IMR-90 (cell line): ENCODE data around the gene DTL. TPM values are rescaled to one million over a fixed set of nuclear protein-coding genes. Genes with fewer than 3 reads are reported as not detected.
A peak's percentile ranks its signal among the peaks of the same experiment; 100 is the strongest.

Experiments used
- ATAC-seq: fragments of 200-7000 bp; cut with Tn5 transposase; 2 replicates; pipeline ENCODE4 v1.9.1; 2020; ENCODE audit warnings: low read depth, mild to moderate bottlenecking, moderate library complexity
- BruUV-seq: library from RNA; stranded (reverse); fragments of 400-500 nt; replicated peaks from 2 replicates; lab custom pipeline; 2021; lab: Mats Ljungman, UMichigan
- CTCF ChIA-PET: fragments of 300-600 bp; formaldehyde crosslinking; extraction: SDS; loops from one replicate; lab custom pipeline; 2021; ENCODE audit warnings: antibody characterized with exemption; lab: Yijun Ruan, JAX
- POLR2A ChIA-PET: fragments of 300-600 bp; sonication (Branson Sonifier 250); formaldehyde crosslinking; loops from one replicate; lab custom pipeline; 2022; ENCODE audit warnings: antibody characterized with exemption; ENCODE audit not compliant: unreplicated experiment; lab: Charles Lee
- DNase-seq: peaks from one replicate; pipeline ENCODE4 v3.0.0; 2013
- H2AFZ ChIP-seq: replicated peaks from 2 replicates; pipeline ENCODE3; 2013; ENCODE audit warnings: low read length, mild to moderate bottlenecking; ENCODE audit not compliant: poor library complexity
- H2AK5ac ChIP-seq: 2 replicates; pipeline ENCODE4 v1.6.1; 2013; ENCODE audit warnings: low read depth, low read length, inconsistent platforms
- H2AK9ac ChIP-seq: replicated peaks from 2 replicates; pipeline ENCODE3; 2013; ENCODE audit warnings: mild to moderate bottlenecking, low read depth, low read length, moderate library complexity; ENCODE audit not compliant: poor library complexity
- H2BK120ac ChIP-seq: 2 replicates; pipeline ENCODE4 v1.6.1; 2013; ENCODE audit warnings: low read depth, low read length, inconsistent platforms
- H2BK15ac ChIP-seq: 3 replicates; pipeline ENCODE4 v1.6.1; 2013; ENCODE audit warnings: low read depth, low read length, inconsistent platforms
- H2BK20ac ChIP-seq: 2 replicates; pipeline ENCODE4 v1.6.1; 2013; ENCODE audit warnings: low read depth, mild to moderate bottlenecking, inconsistent platforms, low read length, moderate library complexity
- H2BK5ac ChIP-seq: 2 replicates; pipeline ENCODE4 v1.6.1; 2013; ENCODE audit warnings: mild to moderate bottlenecking, low read depth, low read length, inconsistent platforms; ENCODE audit not compliant: poor library complexity, severe bottlenecking
- H3K14ac ChIP-seq: replicated peaks from 2 replicates; pipeline ENCODE4 v1.6.1; 2013; ENCODE audit warnings: low read depth, low read length, inconsistent platforms
- H3K18ac ChIP-seq: 2 replicates; pipeline ENCODE4 v1.6.1; 2013; ENCODE audit warnings: low read depth, low read length, control low read depth
- H3K23ac ChIP-seq: 2 replicates; pipeline ENCODE4 v1.6.1; 2013; ENCODE audit warnings: low read depth, low read length, inconsistent platforms
- H3K27ac ChIP-seq: 2 replicates; pipeline ENCODE4 v1.5.1; 2013; ENCODE audit warnings: mild to moderate bottlenecking, control low read depth, low read length; ENCODE audit not compliant: insufficient read depth
- H3K27me3 ChIP-seq: 2 replicates; pipeline ENCODE4 v1.6.1; 2013; ENCODE audit warnings: low read length; ENCODE audit not compliant: control insufficient read depth, insufficient read depth
- H3K36me3 ChIP-seq: 2 replicates; pipeline ENCODE4 v1.6.1; 2013; ENCODE audit warnings: low read length, mixed read lengths; ENCODE audit not compliant: control insufficient read depth, insufficient read depth
- H3K4ac ChIP-seq: 2 replicates; pipeline ENCODE4 v1.6.1; 2013; ENCODE audit warnings: low read depth, low read length, inconsistent platforms
- H3K4me1 ChIP-seq: 2 replicates; pipeline ENCODE4 v1.6.1; 2013; ENCODE audit warnings: low read length, mixed read lengths; ENCODE audit not compliant: control insufficient read depth, insufficient read depth
- H3K4me2 ChIP-seq: 2 replicates; pipeline ENCODE4 v1.6.1; 2013; ENCODE audit warnings: low read depth, mild to moderate bottlenecking, control low read depth, low read length, moderate library complexity
- H3K4me3 ChIP-seq: 2 replicates; pipeline ENCODE4 v1.5.1; 2013; ENCODE audit warnings: low read depth, mild to moderate bottlenecking, control low read depth, low read length, moderate library complexity; ENCODE audit not compliant: insufficient read depth
- H3K56ac ChIP-seq: 2 replicates; pipeline ENCODE4 v1.6.1; 2013; ENCODE audit warnings: low read length, inconsistent platforms; ENCODE audit not compliant: insufficient read depth; ENCODE audit errors: extremely low read depth
- H3K79me1 ChIP-seq, 2 experiments: 2 replicates each; pipeline ENCODE4 v1.6.1; 2013; ENCODE audit warnings: low read length in 2 of 2, inconsistent platforms in 1 of 2, low read depth in 1 of 2
- H3K9ac ChIP-seq: 2 replicates; pipeline ENCODE4 v1.6.1; 2013; ENCODE audit warnings: low read depth, low read length, control low read depth
- H3K9me1 ChIP-seq: 2 replicates; pipeline ENCODE4 v1.6.1; 2013; ENCODE audit warnings: low read length, inconsistent platforms; ENCODE audit not compliant: insufficient read depth
- H3K9me3 ChIP-seq: 2 replicates; pipeline ENCODE4 v1.6.1; 2013; ENCODE audit warnings: low read length; ENCODE audit not compliant: control insufficient read depth, insufficient read depth
- H4K20me1 ChIP-seq: 2 replicates; pipeline ENCODE4 v1.6.1; 2013; ENCODE audit warnings: low read length, inconsistent platforms; ENCODE audit not compliant: insufficient read depth
- H4K5ac ChIP-seq: 2 replicates; pipeline ENCODE4 v1.6.1; 2013; ENCODE audit warnings: mild to moderate bottlenecking, low read depth, low read length, control low read depth
- H4K8ac ChIP-seq, 2 experiments: 2 replicates each; pipeline ENCODE4 v1.6.1; 2013; ENCODE audit warnings: low read depth in 2 of 2, low read length in 2 of 2, control low read depth in 1 of 2, inconsistent platforms in 1 of 2
- H4K91ac ChIP-seq: 2 replicates; pipeline ENCODE4 v1.6.1; 2013; ENCODE audit warnings: low read depth, low read length, inconsistent platforms; ENCODE audit not compliant: insufficient read depth
- CHD1 ChIP-seq: IDR thresholded peaks from 2 replicates; pipeline ENCODE4 v1.6.1; 2012; ENCODE audit warnings: low read depth, low read length, improper control_type of control experiment
- CTCF ChIP-seq: conservative IDR thresholded peaks from 2 replicates; pipeline ENCODE4 v1.5.1; 2012; ENCODE audit warnings: mild to moderate bottlenecking, low read depth, low read length, improper control_type of control experiment
- MXI1 ChIP-seq: IDR thresholded peaks from 2 replicates; pipeline ENCODE4 v1.6.1; 2012; ENCODE audit warnings: low read depth, mild to moderate bottlenecking, low read length, moderate library complexity, borderline replicate concordance
- NFE2L2 ChIP-seq: fragments of 150-350 bp; IDR thresholded peaks from 2 replicates; pipeline ENCODE4 v1.6.1; 2016; ENCODE audit warnings: low read depth, mild to moderate bottlenecking, low read length
- RAD21 ChIP-seq: IDR thresholded peaks from 2 replicates; pipeline ENCODE4 v1.6.1; 2012; ENCODE audit warnings: low read length, improper control_type of control experiment
- RFX5 ChIP-seq: IDR thresholded peaks from 2 replicates; pipeline ENCODE4 v1.8.0; 2012; ENCODE audit warnings: low read depth, mild to moderate bottlenecking, low read length, moderate library complexity
- SMC3 ChIP-seq: fragments of 150-350 bp; IDR thresholded peaks from 2 replicates; pipeline ENCODE4 v1.6.1; 2016; ENCODE audit warnings: low read depth, mild to moderate bottlenecking, antibody characterized with exemption, low read length, moderate library complexity
- WGBS, 2 experiments: methylation state at CpG; one replicate each; pipeline versions ENCODE4 v1.1.5 to v1.1.7; 2013; ENCODE audit warnings: missing lambda C conversion rate in 2 of 2; ENCODE audit not compliant: insufficient read length in 1 of 2; ENCODE audit errors: extremely low coverage in 2 of 2; 5-methylcytosine and 5-hydroxymethylcytosine counted together
- dilution Hi-C: fragments of 300-500 bp; cut with HindIII; formaldehyde crosslinking; loops from one replicate; pipeline ENCODE4 v1.14.3; 2018; ENCODE audit warnings: low sequenced_read_pairs; ENCODE audit not compliant: unreplicated experiment
- in situ Hi-C: fragments of 300-500 bp; cut with MboI; formaldehyde crosslinking; loops from 3 replicates; pipeline ENCODE4 v1.14.3; 2019; ENCODE audit warnings: low sequenced_read_pairs, inconsistent platforms, mixed read lengths
- intact Hi-C: fragments of 100-400 bp; cut with micrococcal nuclease; formaldehyde crosslinking; loops from 2 replicates; pipeline ENCODE4 v1.10.0; 2022
- polyA plus RNA-seq, 3 experiments: library from polyadenylated mRNA; depleted of rRNA; stranded (reverse); fragments of >200 nt; gene quantifications; 2 replicates each; pipeline ENCODE4 v1.2.3, GENCODE V29; 2012; ENCODE audit warnings: low replicate concordance in 1 of 3
- total RNA-seq: library from RNA; depleted of rRNA; stranded (reverse); fragments of >200 nt; gene quantifications from 2 replicates; pipeline ENCODE4 v1.2.3, GENCODE V29; 2012

The DTL gene
- total and polyA plus RNA-seq, 2 of the 4 experiments (the other 2 are of a cell fraction): 11.8 to 19.9 TPM

- in situ Hi-C loops: loop anchor here (5.0 kb wide), 2 partner anchors 219 to 294 kb away; no protein-coding TSS in a partner anchor
- Histone ChIP-seq H4K91ac (no peak overlapping the region), H2AK9ac (no peak overlapping the region), H3K79me1 (no peaks in the 10 kb centered on the region; a peak in 1 of 4 replicates), H3K9me3 (no peaks in the 10 kb centered on the region), H4K5ac (no peak overlapping the region), H3K56ac (no peak overlapping the region), H2BK5ac (no peak overlapping the region), H3K4me2 (no peak overlapping the region), H3K4ac (no peak overlapping the region), H3K23ac (no peak overlapping the region), H2BK20ac (no peak overlapping the region), H3K27me3 (no peaks in the 10 kb centered on the region), H2BK15ac (no peak overlapping the region), H4K20me1 (no peaks in the 10 kb centered on the region), H3K9ac (no peak overlapping the region), H2AK5ac (no peak overlapping the region), H2AFZ (no peak overlapping the region), H3K18ac (no peak overlapping the region), H3K14ac (no peak overlapping the region), H2BK120ac (no peak overlapping the region), H3K4me3 (no peak overlapping the region), H3K27ac (no peak overlapping the region), H3K36me3 (no peaks in the 10 kb centered on the region; the same call in 1 of the 2 replicates), H3K4me1 (no peaks in the 10 kb centered on the region), H4K8ac (no peak overlapping the region), H3K9me1 (no peaks in the 10 kb centered on the region)
- WGBS, 2 experiments: no CpG with 5 or more reads among the region's 1 CpG
- BruUV-seq: no TSS peak
- dilution Hi-C loops: no loop called here
- POLR2A ChIA-PET: no interaction called here
- TF ChIP-seq MXI1 (no peak), RAD21 (0 out of 2 replicates have a peak, but pooled peaks have one; percentile 11), RFX5 (no peak), NFE2L2 (no peak), CTCF (peak; percentile 25; the same call in 1 of the 2 replicates), SMC3 (peak; percentile 30; the same call in 1 of the 2 replicates), CHD1 (no peak)
- intact Hi-C loops: no loop called here
- ATAC-seq (no peak), DNase-seq (peak; percentile 4)
- CTCF ChIA-PET: interaction anchor here (0.6 to 4.2 kb wide), 2 partner anchors 218 to 383 kb away, joined by 4 to 45 read pairs; no protein-coding TSS in a partner anchor
Observed at GRCh38 chr1:212073490-212073889, 37.9 kb downstream of the DTL start.
